Lower leg skin (tissue), 4 donors: ENCODE measurements around the gene HIRIP3. TPM values are rescaled to one million over a fixed set of nuclear protein-coding genes. Genes with fewer than 3 reads are reported as not detected.
A peak's percentile ranks its signal among the peaks of the same experiment; 100 is the strongest.
"Not testable (repeated sequence)": the region's sequence is repeated elsewhere in the genome, so short reads cannot be mapped to it uniquely, and the experiment has no call there.

ENCODE experiments used
- DNase-seq, 2 donors: peaks; one replicate each; pipeline ENCODE4 v3.0.0-alpha.2; 2019; ENCODE audit warnings: low spot score in 2 of 2
- H3K4me3 ChIP-seq: fragments of 200-600 bp; sonication (generic); 2 replicates; pipeline ENCODE4 v1.5.1; 2017; ENCODE audit warnings: mild to moderate bottlenecking, low read depth; ENCODE audit not compliant: poor library complexity, severe bottlenecking
- POLR2A ChIP-seq, 2 donors: fragments of 450-650 bp; IDR thresholded peaks; one replicate each; pipeline ENCODE4 v1.6.1; 2016 to 2017; ENCODE audit warnings: antibody characterized with exemption in 2 of 2, mild to moderate bottlenecking in 1 of 2, moderate library complexity in 1 of 2
- WGBS, 2 donors: methylation state at CpG; one replicate each; pipeline ENCODE4 v1.1.5; 2018; 5-methylcytosine and 5-hydroxymethylcytosine counted together
- intact Hi-C: fragments of 100-400 bp; cut with DNase I; formaldehyde crosslinking; loops from one replicate; pipeline ENCODE4 v1.15.0; 2023; ENCODE audit warnings: low total_unique reads
- total RNA-seq, 4 donors: library from RNA; depleted of rRNA; stranded (reverse); fragments of >200 nt; gene quantifications; one replicate each; pipeline ENCODE4 v1.1.0, GENCODE V29; 2016
- TF ChIP-seq, protein P1 (sequence below), 3 donors: fragments of 450-650 bp; IDR thresholded peaks; one replicate each; pipeline ENCODE4 v1.5.1; 2016; ENCODE audit warnings: antibody characterized with exemption in 3 of 3, mild to moderate bottlenecking in 3 of 3, moderate library complexity in 2 of 3

HIRIP3 gene, protein sequence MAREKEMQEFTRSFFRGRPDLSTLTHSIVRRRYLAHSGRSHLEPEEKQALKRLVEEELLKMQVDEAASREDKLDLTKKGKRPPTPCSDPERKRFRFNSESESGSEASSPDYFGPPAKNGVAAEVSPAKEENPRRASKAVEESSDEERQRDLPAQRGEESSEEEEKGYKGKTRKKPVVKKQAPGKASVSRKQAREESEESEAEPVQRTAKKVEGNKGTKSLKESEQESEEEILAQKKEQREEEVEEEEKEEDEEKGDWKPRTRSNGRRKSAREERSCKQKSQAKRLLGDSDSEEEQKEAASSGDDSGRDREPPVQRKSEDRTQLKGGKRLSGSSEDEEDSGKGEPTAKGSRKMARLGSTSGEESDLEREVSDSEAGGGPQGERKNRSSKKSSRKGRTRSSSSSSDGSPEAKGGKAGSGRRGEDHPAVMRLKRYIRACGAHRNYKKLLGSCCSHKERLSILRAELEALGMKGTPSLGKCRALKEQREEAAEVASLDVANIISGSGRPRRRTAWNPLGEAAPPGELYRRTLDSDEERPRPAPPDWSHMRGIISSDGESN
- 10 to 100 TPM; 13.7 to 28.9 (median 21.5) TPM for total RNA-seq

DNA sequence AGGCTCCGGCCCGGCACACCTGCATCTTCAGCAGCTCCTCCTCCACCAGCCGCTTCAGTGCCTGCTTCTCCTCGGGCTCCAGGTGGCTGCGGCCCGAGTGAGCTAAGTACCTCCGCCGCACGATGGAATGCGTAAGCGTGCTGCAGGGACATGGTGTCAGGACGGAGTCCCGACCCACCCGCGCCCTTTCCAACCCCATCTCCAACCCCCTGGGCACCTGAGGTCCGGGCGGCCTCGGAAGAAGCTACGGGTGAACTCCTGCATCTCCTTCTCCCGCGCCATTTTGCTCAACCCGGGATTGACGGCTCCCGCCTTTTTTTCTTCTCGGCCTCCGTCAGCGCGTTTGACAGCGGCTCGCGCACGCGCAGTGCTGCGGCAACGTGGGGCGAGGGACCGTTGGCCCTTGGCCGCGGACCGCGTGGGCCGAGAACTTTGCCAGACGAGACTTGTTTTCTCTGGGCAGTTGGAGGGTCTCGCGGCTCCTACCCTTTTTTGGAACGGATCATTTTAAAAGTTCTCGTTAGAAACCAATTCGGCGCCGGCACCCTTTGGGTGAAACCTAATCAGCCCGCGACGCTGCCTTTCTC, at the start of gene HIRIP3:
Gene HIRIP3, minus strand, starts transcription at position 294 of the 587 bp plus-strand sequence. Its CDS starts 12 bp downstream, at position 282.
- H3K4me3 ChIP-seq: peak within 1 kb of the TSS; percentile 74
- intact Hi-C loops: no loop called here
- TF ChIP-seq, protein P1, sequence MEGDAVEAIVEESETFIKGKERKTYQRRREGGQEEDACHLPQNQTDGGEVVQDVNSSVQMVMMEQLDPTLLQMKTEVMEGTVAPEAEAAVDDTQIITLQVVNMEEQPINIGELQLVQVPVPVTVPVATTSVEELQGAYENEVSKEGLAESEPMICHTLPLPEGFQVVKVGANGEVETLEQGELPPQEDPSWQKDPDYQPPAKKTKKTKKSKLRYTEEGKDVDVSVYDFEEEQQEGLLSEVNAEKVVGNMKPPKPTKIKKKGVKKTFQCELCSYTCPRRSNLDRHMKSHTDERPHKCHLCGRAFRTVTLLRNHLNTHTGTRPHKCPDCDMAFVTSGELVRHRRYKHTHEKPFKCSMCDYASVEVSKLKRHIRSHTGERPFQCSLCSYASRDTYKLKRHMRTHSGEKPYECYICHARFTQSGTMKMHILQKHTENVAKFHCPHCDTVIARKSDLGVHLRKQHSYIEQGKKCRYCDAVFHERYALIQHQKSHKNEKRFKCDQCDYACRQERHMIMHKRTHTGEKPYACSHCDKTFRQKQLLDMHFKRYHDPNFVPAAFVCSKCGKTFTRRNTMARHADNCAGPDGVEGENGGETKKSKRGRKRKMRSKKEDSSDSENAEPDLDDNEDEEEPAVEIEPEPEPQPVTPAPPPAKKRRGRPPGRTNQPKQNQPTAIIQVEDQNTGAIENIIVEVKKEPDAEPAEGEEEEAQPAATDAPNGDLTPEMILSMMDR (IDR thresholded peaks at IDR 0.05): no peak
- TF ChIP-seq POLR2A (IDR thresholded peaks at IDR 0.05): no peak
- 0% methylated on average over 47 to 53 of the region's 53 CpGs for WGBS, 2 donors
- peak; percentile 85 to 97 for DNase-seq

DNA sequence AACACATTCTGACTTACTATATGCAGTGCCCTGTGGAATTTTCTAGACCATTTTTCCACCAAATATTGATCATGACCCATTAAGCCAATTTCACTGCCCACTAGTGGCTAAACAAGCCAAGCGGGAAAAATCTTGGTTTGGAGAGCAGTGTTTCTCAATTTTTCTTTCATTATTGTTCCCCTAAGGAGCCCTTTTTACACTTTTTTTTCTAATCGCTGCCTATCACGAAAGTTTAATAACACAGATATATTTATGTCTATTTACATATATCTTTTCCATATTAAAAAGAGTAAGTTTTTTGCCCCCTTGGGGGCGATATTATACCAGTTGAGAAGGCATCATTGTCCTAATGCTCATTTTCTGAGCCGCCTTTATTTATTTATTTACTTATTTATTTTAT, 46.4 kb upstream of the HIRIP3 start:
- WGBS, 2 donors: 20 to 23% methylated on average over 5 of the region's 5 CpGs
- DNase-seq: no peak
- H3K4me3 ChIP-seq: no peak overlapping the region
- TF ChIP-seq, protein P1 (IDR thresholded peaks at IDR 0.05): no peak
- no peak for TF ChIP-seq POLR2A (IDR thresholded peaks at IDR 0.05)
- intact Hi-C loops: no loop called here

DNA sequence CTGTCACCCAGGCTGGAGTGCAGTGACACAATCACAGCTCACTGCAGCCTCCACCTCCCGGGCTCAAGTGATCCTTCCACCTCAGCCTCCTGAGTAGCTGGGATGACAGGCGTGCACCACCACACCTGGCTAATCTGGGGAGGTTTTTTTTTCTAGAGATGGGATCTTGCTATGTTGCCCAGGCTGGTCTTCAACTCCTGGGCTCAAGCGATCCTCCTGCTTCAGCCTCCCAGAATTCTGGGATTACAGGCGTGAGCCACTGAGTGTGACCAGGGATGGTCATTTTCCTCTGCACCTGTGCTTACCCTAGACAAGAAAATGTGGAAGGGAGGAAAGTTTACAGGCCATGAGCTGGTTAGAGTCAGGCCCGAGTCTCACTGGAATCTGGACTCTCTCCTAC, 45.3 kb upstream of the HIRIP3 start:
- H3K4me3 ChIP-seq, intact Hi-C loops, DNase-seq: not testable (repeated sequence)
- WGBS, 2 donors: 78 to 81% methylated on average over 5 of the region's 5 CpGs

DNA sequence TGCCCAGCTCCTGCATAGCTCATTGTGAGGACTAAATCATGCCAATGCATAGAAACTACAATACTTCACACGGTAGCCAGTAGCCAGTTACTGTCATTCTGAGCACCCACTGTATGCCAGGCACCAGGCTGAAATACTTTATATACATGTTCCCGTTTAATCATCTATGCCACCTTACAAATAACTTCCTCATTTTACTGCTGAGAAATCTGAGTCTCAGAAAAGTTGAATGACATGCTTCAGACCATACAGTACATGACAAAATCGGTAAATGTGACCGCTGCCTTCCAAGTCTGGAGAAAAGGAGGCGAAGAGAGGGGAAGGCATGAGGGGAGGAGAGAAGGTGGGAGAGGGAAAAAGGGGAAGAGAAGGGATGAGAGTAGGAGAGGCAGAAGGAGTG, 44.8 kb upstream of the HIRIP3 start:
- TF ChIP-seq, protein P1 (IDR thresholded peaks at IDR 0.05): no peak
- TF ChIP-seq POLR2A (IDR thresholded peaks at IDR 0.05): no peak
- intact Hi-C loops: no loop called here
- 69 to 70% methylated on average over 5 of the region's 5 CpGs for WGBS, 2 donors
- no peak for DNase-seq
- no peak overlapping the region for H3K4me3 ChIP-seq

DNA sequence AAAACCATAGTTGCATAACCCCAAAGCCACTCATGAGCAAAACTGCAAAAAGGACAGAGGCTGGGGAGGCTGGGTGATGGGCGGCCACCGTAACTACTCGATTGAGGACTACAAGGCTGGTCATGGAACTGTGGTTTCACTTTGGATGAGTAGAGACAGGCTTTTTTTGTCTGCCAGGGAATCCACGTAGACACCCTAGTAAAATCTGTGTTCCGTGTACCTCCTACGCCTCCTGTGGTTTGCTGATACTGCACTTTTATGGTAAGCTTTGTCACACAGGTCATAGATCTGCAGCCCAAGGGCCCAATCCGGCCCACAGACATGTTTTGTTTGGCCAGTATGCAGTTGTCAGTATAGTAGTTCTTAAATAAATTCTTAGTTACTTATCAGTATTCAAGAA, 37.9 kb upstream of the HIRIP3 start:
- TF ChIP-seq, protein P1 (IDR thresholded peaks at IDR 0.05): no peak
- no peak for TF ChIP-seq POLR2A (IDR thresholded peaks at IDR 0.05)
- DNase-seq: no peak
- intact Hi-C loops: no loop called here
- no peak overlapping the region for H3K4me3 ChIP-seq
- 74 to 81% methylated on average over 7 of the region's 7 CpGs for whole genome bisulfite sequencing, 2 donors

DNA sequence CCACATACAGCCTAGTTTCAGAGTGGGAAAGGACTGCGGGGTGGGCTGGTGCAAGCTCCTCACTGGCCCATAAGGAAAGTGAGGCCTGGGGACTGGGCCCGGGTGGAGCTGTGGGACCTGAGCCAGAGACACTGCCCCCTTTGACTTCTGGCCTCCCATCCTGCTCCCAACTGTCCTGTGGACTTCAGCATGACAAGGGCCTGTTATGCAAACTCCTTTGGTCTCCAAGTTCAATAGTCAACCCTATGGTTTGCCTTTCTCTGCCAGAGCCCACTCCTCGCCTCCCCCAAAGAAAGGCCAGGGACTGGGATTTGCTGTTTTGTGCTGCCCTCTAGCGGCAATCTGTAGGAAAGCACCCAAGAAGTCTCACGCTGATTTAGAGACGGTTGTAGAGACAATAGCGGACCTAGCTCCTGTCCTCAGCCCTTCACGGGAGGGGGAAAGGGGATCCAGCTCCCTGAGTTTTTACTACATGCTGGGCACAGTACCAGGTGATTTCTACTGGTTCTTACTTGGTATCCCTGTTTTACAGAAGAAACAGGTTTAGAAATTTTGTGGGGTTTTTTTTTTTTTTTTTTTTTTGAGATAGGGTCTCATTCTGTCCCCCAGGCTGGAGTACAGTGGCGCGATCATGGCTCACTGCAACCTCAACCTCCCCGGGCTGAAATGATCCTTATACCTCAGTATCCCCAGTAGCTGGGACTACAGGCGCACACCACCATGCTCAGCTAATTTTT, 36.8 kb upstream of the HIRIP3 start:
- no peak overlapping the region for H3K4me3 ChIP-seq
- 24 to 25% methylated on average over 12 of the region's 12 CpGs for WGBS, 2 donors
- DNase-seq: no peak
- intact Hi-C loops: no loop called here
- no peak for TF ChIP-seq POLR2A (IDR thresholded peaks at IDR 0.05)
- TF ChIP-seq, protein P1 (IDR thresholded peaks at IDR 0.05): no peak
